Erythroblast (primary cell): Measurements from ENCODE around the gene NPTX1.

Experiments used
- DNase-seq, 2 experiments: peaks; one replicate each; lab custom pipeline; 2025; lab: John Stamatoyannopoulos, UW
- GATA1 ChIP-seq: IDR thresholded peaks from 2 replicates; pipeline ENCODE4 v1.6.1; 2011; ENCODE audit warnings: low read depth, mild to moderate bottlenecking, control low read depth, low read length, moderate library complexity
- POLR2A ChIP-seq: IDR thresholded peaks from 2 replicates; pipeline ENCODE4 v1.6.1; 2011; ENCODE audit warnings: mild to moderate bottlenecking, low read length

NPTX1 gene

DNA sequence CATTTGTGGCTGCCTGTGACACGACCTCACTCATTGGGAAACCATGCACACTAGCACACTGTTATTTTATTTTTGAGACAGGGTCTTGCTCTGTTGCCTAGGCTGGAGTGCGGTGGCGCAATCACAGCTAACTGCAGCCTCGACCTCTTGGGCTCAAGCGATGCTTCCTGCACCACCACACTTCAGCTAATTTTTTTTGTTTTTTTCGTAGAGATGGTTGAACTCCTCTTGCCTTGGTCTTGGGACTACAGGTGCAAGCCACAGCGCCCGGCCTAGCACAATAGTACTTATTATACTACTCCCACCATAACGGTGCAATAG lies 2.8 kb upstream of the NPTX1 start:
- TF ChIP-seq GATA1 = no peak
- no peak for TF ChIP-seq POLR2A
- no peak for DNase-seq

DNA sequence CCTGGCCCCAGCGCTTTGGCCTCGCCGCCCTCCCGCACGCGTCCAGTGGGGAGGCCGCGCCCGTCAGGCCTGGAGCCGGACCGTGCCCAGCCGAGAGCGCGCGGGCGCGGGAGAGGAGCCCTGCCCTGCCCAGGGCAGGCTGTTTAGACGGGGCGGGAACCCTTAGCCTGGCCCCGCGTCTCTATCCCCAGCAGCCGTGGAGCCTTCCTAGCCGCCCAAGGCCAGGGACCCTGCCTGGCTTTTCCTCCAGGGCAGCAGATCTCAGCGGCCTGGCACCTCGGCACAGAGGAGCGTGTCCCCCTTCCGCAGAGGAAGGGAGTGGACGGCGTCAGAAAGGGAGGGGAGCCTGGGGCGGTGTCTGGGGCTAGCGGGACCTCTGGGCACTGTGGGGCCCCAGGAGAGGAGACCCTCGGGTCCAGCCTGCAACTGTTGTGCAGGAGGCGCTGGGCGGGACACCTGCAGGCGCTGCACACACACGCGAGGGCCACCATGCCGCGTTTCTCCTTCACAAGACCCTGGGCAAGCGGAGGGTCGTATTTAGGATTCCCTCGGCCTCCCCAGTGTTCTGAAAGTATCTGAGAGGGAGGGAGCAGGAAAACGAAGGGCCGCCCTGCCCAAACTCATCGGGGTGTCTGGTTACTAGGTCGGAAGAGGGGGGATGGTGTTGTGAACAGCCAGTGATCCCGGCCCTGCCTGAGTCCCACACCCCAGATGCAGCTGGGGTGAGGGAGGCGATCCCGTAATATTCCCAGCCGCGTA lies 2.3 kb upstream of the NPTX1 start:
- no peak for DNase-seq
- TF ChIP-seq POLR2A = no peak
- TF ChIP-seq GATA1 = no peak

DNA sequence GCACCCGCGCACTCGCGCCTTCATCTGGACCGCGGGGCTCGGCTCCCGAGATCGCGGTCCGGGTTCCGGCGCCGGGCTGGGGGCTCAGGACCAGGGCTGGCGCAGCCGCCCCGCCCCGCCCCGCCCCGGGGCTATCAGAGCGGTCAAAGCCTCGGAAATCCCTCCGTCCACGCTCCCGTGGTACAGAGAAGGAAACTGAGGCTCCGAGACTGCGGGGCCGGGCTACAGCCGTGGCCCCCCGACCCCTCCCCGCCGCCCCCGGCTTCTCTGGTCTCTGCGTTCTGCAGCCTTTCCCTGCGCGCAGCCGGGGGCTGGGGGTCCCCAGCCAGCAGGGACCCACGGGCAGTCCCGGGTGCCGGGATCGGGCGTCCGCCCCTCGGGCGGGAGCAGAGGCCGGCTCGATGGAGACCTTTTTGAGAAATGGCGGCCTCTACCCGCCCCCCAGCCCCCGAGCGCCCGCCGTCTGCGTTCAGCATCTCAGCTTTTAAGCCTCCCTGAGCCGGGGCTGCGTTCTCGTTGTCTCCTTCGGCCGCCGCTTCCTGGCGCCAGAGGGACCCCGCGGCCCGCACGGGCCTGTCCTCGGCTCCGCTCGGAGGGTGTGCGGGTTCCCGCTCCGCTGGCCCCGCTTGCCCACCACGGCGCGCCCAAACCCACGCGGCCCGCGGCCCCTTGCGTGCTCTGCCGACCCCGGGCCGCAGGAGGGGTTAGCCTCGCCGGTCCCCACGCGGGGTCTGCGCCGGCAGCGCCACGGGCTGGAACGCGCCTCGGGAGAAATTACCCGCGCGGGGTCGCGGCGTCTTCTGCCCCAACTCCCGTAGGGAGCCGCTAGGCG lies 1.5 kb upstream of the NPTX1 start:
- DNase-seq = peak; percentile 27 to 37
- TF ChIP-seq GATA1 = no peak
- no peak for TF ChIP-seq POLR2A

DNA sequence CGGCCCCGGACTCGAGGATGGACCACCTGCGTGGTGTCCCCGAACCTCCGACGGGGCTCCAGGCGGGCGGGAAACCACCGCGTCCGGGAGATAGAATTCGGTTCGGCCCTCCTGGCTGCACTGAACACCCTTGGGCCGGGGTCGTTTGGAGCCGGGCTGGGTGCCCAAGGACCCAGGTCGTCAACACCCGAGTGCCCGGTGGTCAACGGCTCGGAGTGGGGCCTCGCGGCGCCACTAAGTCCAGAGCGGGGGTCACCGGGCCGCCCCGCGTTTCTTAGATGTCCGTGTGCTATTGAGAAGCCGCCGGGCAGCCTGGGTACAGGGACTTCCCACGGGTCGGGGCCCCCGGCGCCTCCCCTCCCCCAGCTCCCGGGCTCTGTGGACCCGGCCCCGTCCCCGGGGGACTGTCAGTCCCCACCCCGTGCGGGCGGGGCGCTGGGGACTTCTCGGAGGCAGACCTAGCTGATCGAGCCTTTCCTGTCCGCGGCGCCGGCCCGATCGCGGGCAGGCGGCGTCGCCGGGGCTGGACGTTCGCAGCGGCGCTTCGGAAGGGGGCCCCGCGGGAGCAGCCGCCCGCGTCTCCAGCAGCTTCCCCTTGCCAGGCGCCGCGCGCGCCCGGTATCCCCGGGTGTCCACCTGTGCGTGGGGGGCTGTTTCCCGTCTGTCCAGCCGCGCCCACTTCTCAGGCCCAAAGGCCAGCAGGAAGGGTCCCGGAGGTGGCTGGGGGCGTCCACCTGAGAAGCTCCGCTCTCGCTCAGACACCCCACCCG lies 655 bp upstream of the NPTX1 start:
- DNase-seq = no peak
- TF ChIP-seq POLR2A (no peak), GATA1 (no peak)

DNA sequence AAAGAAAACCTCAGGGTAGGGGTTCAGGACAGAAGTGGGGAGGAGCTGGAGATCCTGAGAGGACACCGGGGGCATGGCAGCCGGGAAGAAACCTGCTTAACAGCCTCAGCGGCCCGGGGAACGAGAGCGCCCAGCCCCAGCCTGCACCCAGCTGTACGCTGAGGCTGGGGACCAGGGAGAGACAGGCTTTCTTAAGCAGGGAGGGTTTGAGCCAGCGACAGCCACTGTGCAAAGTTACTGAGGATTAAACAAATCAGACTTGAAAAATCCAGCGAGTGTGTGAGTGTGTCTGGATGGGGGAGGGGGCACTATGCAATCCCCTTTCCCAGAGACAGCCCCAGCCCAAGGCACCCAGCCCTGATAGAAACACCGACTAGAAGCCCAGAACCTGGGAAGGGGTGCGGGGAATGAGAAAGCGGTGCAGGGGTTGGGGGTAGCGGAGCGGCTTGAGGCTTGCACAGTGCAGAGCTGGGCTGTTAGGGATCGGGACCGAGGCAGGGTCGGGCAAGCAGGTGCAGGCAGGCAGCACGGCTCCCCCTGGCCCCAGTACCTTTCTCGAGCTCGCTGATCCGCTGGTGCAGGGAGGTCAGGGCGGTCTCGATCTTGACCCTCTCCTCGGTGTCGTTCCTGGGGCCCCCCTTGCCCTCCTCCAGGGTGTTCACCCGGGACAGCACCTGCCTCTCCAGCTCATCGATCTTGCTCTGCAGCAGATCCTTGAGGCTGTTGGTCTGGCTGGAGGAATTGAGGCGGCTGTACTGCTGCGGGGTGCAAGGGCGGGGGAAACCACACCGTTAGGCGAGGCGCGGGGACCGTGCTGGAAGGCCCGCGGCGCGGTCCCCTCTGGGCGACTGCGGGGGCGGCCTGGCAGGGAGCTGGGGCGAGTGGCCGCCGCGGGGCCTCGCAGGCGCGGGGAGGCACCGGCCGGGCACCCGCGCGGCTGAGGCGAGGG lies 1.2 kb downstream of the NPTX1 start:
- no peak for DNase-seq
- no peak for TF ChIP-seq GATA1
- no peak for TF ChIP-seq POLR2A

DNA sequence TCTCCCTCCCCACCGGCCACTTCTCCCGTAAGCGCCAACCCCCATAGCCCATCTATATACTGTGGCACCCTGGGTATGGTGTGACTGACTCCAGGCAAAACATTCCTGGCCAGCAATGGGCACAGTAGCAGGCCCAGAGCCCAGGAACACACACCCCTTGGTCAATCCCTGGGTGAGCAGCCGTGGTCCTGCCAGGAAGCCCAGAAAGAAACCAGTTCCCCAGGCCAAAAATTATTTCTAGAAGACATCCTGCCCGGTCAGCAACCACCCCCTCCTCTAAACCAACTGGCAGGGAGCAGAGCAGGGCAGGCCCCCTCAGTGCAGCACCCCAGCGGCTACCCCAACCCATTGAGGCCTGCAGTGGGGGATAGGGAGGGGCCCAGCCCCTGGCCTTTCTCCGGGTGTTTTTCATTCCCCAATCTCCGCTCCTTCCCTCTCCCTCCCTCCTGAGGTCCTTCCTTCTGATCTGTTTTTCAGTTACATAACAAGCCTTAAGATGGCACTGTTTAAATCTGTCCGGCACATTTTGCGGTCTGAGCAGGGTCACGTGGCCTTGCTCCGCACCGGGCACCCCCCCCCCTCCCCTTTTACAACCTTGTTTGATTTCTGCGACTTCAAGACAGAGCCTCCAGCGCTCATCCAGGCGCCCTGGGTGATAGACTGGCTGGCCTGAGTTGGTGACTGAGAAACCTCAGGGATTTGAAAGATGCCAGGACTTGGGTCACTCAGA lies 2.0 kb downstream of the NPTX1 start:
- no peak for DNase-seq
- no peak for TF ChIP-seq GATA1
- TF ChIP-seq POLR2A = no peak

DNA sequence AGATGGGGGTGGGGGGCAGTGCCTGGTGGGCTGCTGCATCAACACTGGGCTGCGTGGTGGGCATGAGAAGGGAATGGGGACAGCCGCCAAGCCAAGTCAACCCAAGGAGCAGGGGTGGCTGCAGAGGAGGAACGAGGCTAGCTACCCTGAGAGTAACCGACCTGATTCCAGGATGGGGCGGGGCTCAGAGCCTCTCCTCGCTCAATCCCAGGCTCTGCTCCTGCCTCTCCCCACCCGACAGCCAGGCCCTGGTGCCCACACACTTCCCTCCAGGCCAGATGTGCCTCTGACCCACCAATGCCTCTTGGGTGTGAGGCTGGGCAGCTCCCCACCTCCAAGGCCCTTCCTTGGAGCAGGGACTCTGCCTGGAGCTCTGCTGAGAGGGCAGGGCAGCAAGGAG lies 2.7 kb downstream of the NPTX1 start:
- TF ChIP-seq GATA1 (no peak), POLR2A (no peak)
- DNase-seq = no peak

DNA sequence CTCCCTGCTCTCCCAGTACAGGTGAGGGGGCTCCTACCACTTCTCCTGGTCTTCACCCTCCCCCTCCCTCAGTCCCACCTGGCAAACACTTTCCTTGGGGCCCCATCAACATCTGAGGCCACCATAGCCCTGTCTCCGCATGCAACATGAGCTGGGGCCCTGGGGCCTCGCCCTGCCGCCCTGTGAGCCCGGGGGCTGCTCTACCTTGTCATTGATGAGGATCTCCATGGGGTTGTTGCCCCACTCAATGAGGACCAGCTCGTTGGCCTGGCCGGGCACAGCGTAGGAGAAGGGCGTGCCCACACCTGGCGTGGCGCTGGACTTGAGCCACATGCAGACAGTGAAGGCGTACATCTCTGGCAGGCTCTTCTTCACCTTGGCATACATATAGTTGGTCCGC lies 3.4 kb downstream of the NPTX1 start:
- TF ChIP-seq POLR2A = no peak
- no peak for TF ChIP-seq GATA1
- DNase-seq = no peak

DNA sequence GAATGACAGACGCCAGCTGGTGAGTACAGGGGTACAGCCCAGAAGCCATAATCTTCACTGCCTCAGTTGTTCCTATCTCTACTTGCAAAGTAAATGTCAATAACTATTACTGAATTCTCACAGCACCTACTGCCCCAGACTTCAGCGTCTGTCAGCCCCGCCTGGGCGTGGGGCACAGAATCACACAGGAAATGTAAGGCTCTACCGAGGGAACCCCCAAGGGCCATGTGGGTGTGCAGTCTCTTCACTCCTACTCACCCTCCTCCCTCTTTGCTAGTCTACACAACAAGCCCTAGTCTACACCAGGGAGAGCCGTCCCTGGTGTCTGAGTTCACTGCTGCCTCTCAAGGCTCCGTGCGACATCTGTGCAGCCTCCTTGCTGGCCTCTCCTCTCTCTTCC lies 4.5 kb downstream of the NPTX1 start:
- no peak for DNase-seq
- TF ChIP-seq GATA1 (no peak), POLR2A (no peak)

DNA sequence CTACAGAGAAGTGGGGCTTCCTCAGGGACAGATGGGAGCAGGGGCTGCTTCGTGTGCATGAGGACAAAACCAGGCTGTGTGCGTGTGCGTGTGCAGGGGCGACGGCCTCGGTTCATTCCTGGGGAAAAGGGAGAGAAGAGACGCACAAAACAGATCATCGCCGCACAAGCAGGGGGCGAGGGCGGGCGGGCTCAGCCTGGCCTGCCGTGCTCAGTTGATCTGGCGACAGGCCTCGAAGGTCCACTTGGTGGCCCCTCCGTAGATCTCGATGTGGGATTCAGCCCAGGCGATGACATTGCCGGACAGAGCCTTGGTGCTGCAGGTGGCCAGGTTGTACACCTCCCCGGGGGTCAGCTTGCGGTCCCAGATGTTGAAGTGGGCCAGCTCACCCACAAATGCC lies 5.8 kb downstream of the NPTX1 start:
- no peak for DNase-seq
- TF ChIP-seq GATA1 (no peak), POLR2A (no peak)

DNA sequence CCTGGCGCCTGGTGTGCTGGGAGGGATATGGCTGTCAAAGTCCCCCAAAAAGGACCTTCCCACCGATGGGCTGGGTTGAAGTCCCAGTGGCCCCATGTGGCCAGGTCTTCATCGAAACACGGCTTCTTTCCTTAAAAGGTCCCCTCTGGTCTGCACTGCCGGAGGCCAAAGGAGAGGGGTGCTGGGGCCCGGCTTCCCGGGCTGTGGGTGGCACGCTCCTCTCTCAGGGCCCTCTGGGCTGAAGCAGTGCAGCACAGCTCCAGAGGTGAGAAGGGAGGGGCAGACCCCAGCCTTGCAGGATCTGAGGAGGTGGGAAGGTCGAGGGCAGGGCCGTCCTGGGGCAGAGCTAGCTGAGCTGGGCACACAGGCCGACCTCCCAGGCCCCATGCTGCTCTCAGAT lies 6.7 kb downstream of the NPTX1 start:
- no peak for TF ChIP-seq POLR2A
- no peak for DNase-seq

DNA sequence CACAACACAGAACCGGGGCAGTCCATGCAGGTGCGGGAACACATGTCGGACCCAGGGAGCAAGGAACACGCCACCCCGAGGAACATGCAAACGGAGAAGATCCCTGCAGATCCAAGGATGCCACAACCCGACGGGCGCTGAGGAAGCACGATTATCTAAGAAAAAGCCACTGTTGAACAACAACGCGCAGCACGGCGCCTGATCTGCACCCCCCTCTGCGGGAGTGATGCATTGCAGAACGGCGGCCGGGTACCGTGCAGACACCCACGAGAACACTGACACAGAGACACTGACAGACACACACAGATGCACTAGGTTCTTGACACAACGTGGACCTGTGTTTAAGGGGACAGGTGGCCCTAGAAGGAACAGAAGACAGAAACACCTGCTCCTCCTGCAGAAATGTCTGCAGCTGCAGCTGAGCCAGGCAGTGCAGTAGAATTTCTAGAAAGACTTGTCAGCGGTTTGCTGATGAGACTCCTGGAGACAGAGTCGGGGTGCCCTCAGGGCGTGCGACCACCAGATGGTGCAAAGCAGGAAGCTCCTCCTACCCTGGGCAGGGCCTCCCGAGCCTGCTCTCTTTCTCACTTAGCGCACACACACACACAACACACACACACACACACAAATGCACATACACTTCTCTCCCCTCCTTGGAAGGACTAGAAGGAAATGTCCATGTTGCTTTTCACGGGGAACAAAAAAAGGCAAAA lies 7.5 kb downstream of the NPTX1 start:
- DNase-seq = no peak
- no peak for TF ChIP-seq POLR2A
